Natural killer cell (primary cell): ENCODE measurements around the gene NKX3-2. TPM values are rescaled to one million over a fixed set of nuclear protein-coding genes. Genes with fewer than 3 reads are reported as not detected.

ENCODE experiments used
- ATAC-seq, 3 donors: fragments of 150-1000 bp in 2 of 3; fragments of 200-7000 bp in 1 of 3; cut with Tn5 transposase; 1 replicate in 1 of 3; 2 replicates in 2 of 3; pipeline ENCODE4 v1.10.0; 2021; ENCODE audit warnings: mild to moderate bottlenecking in 2 of 3, moderate library complexity in 2 of 3
- DNase-seq, 2 donors: peaks; one replicate each; pipeline versions ENCODE4 v3.0.0 to v3.0.0-alpha.2; 2013 to 2021; ENCODE audit warnings: mixed read lengths in 1 of 2
- H3K27ac ChIP-seq: one replicate; pipeline ENCODE4 v1.5.1; 2013; ENCODE audit warnings: mild to moderate bottlenecking, low read length
- H3K27me3 ChIP-seq: one replicate; pipeline ENCODE4 v1.6.1; 2013; ENCODE audit warnings: low read length; ENCODE audit not compliant: control insufficient read depth, insufficient read depth
- H3K36me3 ChIP-seq: one replicate; pipeline ENCODE4 v1.6.1; 2013; ENCODE audit warnings: low read length; ENCODE audit not compliant: control insufficient read depth, insufficient read depth
- H3K4me1 ChIP-seq: one replicate; pipeline ENCODE4 v1.6.1; 2013; ENCODE audit warnings: low read length; ENCODE audit not compliant: control insufficient read depth, insufficient read depth
- H3K4me3 ChIP-seq: one replicate; pipeline ENCODE4 v1.5.1; 2013; ENCODE audit warnings: low read length
- H3K9me3 ChIP-seq: one replicate; pipeline ENCODE4 v1.6.1; 2013; ENCODE audit warnings: low read length; ENCODE audit not compliant: control insufficient read depth, insufficient read depth
- H3K27ac Mint-ChIP-seq, 2 donors: one replicate each; pipeline ENCODE4 v1.8.0; 2022; ENCODE audit warnings: mild to moderate bottlenecking in 2 of 2, mixed read lengths in 2 of 2, moderate library complexity in 1 of 2
- H3K27me3 Mint-ChIP-seq, 2 donors: one replicate each; pipeline ENCODE4 v1.8.0; 2022; ENCODE audit warnings: low read depth in 2 of 2, mixed read lengths in 2 of 2
- H3K36me3 Mint-ChIP-seq: one replicate; pipeline ENCODE4 v1.8.0; 2022; ENCODE audit warnings: mixed read lengths
- H3K4me1 Mint-ChIP-seq, 2 donors: one replicate each; pipeline ENCODE4 v1.8.0; 2022; ENCODE audit warnings: mixed read lengths in 2 of 2
- H3K4me3 Mint-ChIP-seq: one replicate; pipeline ENCODE4 v1.8.0; 2022; ENCODE audit warnings: mild to moderate bottlenecking, moderate library complexity, mixed read lengths
- H3K9me3 Mint-ChIP-seq, 2 donors: one replicate each; pipeline ENCODE4 v1.8.0; 2022; ENCODE audit warnings: mixed read lengths in 2 of 2
- WGBS: methylation state at CpG from one replicate; pipeline ENCODE4 v1.1.7; 2013; ENCODE audit warnings: missing lambda C conversion rate; ENCODE audit not compliant: insufficient coverage; 5-methylcytosine and 5-hydroxymethylcytosine counted together
- intact Hi-C: fragments of 100-400 bp; cut with micrococcal nuclease; formaldehyde crosslinking; loops from one replicate; pipeline ENCODE4 v1.14.2; 2022
- total RNA-seq, 4 donors: library from RNA; stranded (reverse); fragments of 120-200 nt in 1 of 4; gene quantifications; one replicate each; pipeline versions ENCODE4 v1.2.3 to v1.2.4, GENCODE V29; 2013 to 2022
- TF ChIP-seq, protein P1 (sequence below): fragments of 200-600 bp; IDR thresholded peaks from one replicate; pipeline ENCODE4 v1.8.0; 2022; ENCODE audit warnings: antibody characterized with exemption

The NKX3-2 gene
- total RNA-seq, 3 donors from 2014 or later (not counting 1 experiment from before 2014, with no cell fraction given), result not detected

DNA sequence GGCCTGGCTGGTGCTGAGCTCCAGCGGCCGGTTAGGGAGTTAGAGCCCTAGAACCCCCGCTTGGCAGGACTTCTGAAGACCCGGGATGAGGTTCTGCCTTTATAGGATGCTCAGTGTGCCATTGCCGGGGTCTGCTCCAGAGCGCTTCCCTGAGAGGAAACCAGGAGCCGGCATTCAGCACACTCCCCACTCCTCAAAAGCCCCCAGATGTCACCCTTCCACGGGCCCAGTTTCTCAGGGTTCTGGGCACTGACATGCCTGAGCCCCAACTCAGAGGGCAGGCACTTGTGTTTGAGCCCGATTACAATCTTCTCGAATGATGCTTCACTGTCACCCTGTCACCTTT, 6.5 kb downstream of the NKX3-2 start:
- H3K36me3 ChIP-seq, result no peaks in the 10 kb centered on the region
- H3K27ac Mint-ChIP-seq, result no peak overlapping the region
- TF ChIP-seq, protein P1, sequence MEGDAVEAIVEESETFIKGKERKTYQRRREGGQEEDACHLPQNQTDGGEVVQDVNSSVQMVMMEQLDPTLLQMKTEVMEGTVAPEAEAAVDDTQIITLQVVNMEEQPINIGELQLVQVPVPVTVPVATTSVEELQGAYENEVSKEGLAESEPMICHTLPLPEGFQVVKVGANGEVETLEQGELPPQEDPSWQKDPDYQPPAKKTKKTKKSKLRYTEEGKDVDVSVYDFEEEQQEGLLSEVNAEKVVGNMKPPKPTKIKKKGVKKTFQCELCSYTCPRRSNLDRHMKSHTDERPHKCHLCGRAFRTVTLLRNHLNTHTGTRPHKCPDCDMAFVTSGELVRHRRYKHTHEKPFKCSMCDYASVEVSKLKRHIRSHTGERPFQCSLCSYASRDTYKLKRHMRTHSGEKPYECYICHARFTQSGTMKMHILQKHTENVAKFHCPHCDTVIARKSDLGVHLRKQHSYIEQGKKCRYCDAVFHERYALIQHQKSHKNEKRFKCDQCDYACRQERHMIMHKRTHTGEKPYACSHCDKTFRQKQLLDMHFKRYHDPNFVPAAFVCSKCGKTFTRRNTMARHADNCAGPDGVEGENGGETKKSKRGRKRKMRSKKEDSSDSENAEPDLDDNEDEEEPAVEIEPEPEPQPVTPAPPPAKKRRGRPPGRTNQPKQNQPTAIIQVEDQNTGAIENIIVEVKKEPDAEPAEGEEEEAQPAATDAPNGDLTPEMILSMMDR, result no peak
- H3K4me3 ChIP-seq, result no peak overlapping the region
- ATAC-seq (no peak), DNase-seq (no peak)
- H3K9me3 Mint-ChIP-seq, result peaks cover 2 to 3% of the 10 kb centered on the region in 2 donors
- peaks cover 11% of the 10 kb centered on the region for H3K36me3 Mint-ChIP-seq
- peaks cover 54% of the 10 kb centered on the region for H3K9me3 ChIP-seq
- intact Hi-C loops, result no loop called here
- H3K27me3 Mint-ChIP-seq, result peaks cover 69 to 74% of the 10 kb centered on the region in 2 donors
- H3K27me3 ChIP-seq, result peaks cover 90% of the 10 kb centered on the region
- H3K4me1 ChIP-seq, result peaks cover 36% of the 10 kb centered on the region
- 11% methylated on average over 10 of the region's 10 CpGs for WGBS
- no peak overlapping the region for H3K27ac ChIP-seq
- H3K4me1 Mint-ChIP-seq, result peaks cover 9 to 15% of the 10 kb centered on the region in 2 donors
- H3K4me3 Mint-ChIP-seq, result no peak overlapping the region

GRCh38 chr4:13537011-13537831, 7.1 kb downstream of the NKX3-2 start:
- H3K27ac Mint-ChIP-seq, result no peak overlapping the region
- TF ChIP-seq, protein P1, result no peak
- H3K9me3 Mint-ChIP-seq, result peaks cover 2 to 3% of the 10 kb centered on the region in 2 donors
- intact Hi-C loops, result no loop called here
- Histone ChIP-seq H3K36me3 (no peaks in the 10 kb centered on the region), H3K27ac (no peak overlapping the region), H3K27me3 (peaks cover 91% of the 10 kb centered on the region), H3K4me3 (no peak overlapping the region), H3K9me3 (peaks cover 54% of the 10 kb centered on the region), H3K4me1 (peaks cover 32% of the 10 kb centered on the region)
- WGBS, result 9% methylated on average over 32 of the region's 34 CpGs
- DNase-seq (peak in 1 of 2 donors; percentile 47), ATAC-seq (peak in 1 of 3 donors; percentile 57)
- peaks cover 11% of the 10 kb centered on the region for H3K36me3 Mint-ChIP-seq
- no peak overlapping the region for H3K4me3 Mint-ChIP-seq
- H3K4me1 Mint-ChIP-seq, result peaks cover 9 to 13% of the 10 kb centered on the region in 2 donors
- H3K27me3 Mint-ChIP-seq, result peaks cover 70 to 75% of the 10 kb centered on the region in 2 donors

GRCh38 chr4:13536607-13537006, 7.7 kb downstream of the NKX3-2 start:
- Histone ChIP-seq H3K36me3 (no peaks in the 10 kb centered on the region), H3K9me3 (peaks cover 54% of the 10 kb centered on the region), H3K27me3 (peaks cover 94% of the 10 kb centered on the region), H3K27ac (no peak overlapping the region), H3K4me1 (peaks cover 26% of the 10 kb centered on the region), H3K4me3 (no peak overlapping the region)
- TF ChIP-seq, protein P1, result no peak
- DNase-seq (no peak), ATAC-seq (no peak)
- Mint-ChIP-seq H3K4me1 (peaks cover 10 to 14% of the 10 kb centered on the region in 2 donors), H3K27ac (no peak overlapping the region), H3K4me3 (no peak overlapping the region), H3K36me3 (peaks cover 11% of the 10 kb centered on the region), H3K27me3 (peaks cover 71 to 79% of the 10 kb centered on the region in 2 donors), H3K9me3 (peaks cover 2 to 3% of the 10 kb centered on the region in 2 donors)
- WGBS, result 26% methylated on average over 3 of the region's 6 CpGs
- intact Hi-C loops, result no loop called here
